Suppressor macrophage (primary cell): ENCODE data around the gene NAMPT.
A peak's percentile ranks its signal among the peaks of the same experiment; 100 is the strongest.
"Not testable (repeated sequence)": the region's sequence is repeated elsewhere in the genome, so short reads cannot be mapped to it uniquely, and the experiment has no call there.

Source experiments
- DNase-seq, 4 experiments: peaks; one replicate each; pipeline ENCODE4 v3.0.0-alpha.2; 2020 to 2022

The NAMPT gene

GRCh38 chr7:106224797-106225196 lies 60.0 kb downstream of the NAMPT start:
- no peak for DNase-seq

GRCh38 chr7:106223156-106223555 lies 61.6 kb downstream of the NAMPT start:
- no peak for DNase-seq

GRCh38 chr7:106222545-106222944 lies 62.2 kb downstream of the NAMPT start:
- DNase-seq = no peak

- no peak for DNase-seq
Observed at GRCh38 chr7:106220307-106220706, 64.5 kb downstream of the NAMPT start.

- no peak for DNase-seq
Observed at GRCh38 chr7:106219170-106219569, 65.6 kb downstream of the NAMPT start.

GRCh38 chr7:106218546-106218945 lies 66.2 kb downstream of the NAMPT start:
- no peak for DNase-seq

- DNase-seq = peak in 1 of 4 experiments; percentile 10
Observed at GRCh38 chr7:106216923-106217542, 67.8 kb downstream of the NAMPT start.

GRCh38 chr7:106216517-106216922 lies 68.3 kb downstream of the NAMPT start:
- peak; percentile 10 to 52 (median 13) for DNase-seq

GRCh38 chr7:106215868-106216516 lies 68.8 kb downstream of the NAMPT start:
- no peak for DNase-seq

- DNase-seq = not testable (repeated sequence)
Observed at GRCh38 chr7:106208944-106209343, 75.8 kb downstream of the NAMPT start.

GRCh38 chr7:106206826-106207541 lies 77.8 kb downstream of the NAMPT start:
- DNase-seq = no peak

- no peak for DNase-seq
Observed at GRCh38 chr7:106205621-106206222, 79.1 kb downstream of the NAMPT start.

- peak in 3 of 4 experiments; percentile 12 to 53 (median 37) for DNase-seq
Observed at GRCh38 chr7:106203473-106203872, 81.3 kb downstream of the NAMPT start.

GRCh38 chr7:106201164-106201563 lies 83.6 kb downstream of the NAMPT start:
- no peak for DNase-seq

- no peak for DNase-seq
Observed at GRCh38 chr7:106199813-106200364, 84.9 kb downstream of the NAMPT start.

GRCh38 chr7:106199024-106199423 lies 85.8 kb downstream of the NAMPT start:
- no peak for DNase-seq
